HG02623 (cell line): ENCODE results near the gene GRIN1.

ENCODE experiments used
- ATAC-seq: cut with Tn5 transposase; IDR thresholded peaks from one replicate; pipeline ENCODE4 v1.9.1; 2021; ENCODE audit warnings: moderate library complexity; ENCODE audit not compliant: unreplicated experiment

Gene GRIN1

DNA sequence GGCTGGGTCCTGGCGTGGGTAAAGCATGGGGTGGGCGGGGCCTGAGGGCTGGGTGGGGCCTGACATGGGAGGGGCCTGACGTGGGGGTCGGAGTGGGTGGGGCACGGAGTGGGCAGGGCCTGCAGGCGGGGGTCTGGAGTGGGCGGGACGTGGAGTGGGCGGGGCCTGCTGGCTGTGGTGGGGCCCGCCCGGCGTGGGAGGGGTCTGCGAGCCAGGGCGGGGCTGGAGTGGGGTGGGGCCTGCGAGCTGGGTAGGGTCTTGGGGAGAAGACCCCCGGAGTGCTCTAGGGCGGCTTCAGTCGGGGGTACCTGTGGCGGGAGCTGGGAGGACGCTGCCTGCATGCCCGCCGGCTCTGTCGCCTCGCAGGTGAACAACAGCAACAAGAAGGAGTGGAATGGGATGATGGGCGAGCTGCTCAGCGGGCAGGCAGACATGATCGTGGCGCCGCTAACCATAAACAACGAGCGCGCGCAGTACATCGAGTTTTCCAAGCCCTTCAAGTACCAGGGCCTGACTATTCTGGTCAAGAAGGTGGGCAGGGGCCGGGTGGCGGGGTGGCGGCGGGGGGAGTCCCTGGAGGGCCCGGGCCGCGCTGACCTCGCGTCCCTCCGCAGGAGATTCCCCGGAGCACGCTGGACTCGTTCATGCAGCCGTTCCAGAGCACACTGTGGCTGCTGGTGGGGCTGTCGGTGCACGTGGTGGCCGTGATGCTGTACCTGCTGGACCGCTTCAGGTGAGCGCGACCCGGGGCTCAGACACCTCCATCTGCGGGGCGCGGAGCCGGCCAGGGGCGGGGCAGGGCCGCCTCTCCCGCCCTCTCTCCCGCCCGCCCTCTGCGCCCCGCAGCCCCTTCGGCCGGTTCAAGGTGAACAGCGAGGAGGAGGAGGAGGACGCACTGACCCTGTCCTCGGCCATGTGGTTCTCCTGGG lies 22.9 kb downstream of the GRIN1 start:
- no peak for ATAC-seq

DNA sequence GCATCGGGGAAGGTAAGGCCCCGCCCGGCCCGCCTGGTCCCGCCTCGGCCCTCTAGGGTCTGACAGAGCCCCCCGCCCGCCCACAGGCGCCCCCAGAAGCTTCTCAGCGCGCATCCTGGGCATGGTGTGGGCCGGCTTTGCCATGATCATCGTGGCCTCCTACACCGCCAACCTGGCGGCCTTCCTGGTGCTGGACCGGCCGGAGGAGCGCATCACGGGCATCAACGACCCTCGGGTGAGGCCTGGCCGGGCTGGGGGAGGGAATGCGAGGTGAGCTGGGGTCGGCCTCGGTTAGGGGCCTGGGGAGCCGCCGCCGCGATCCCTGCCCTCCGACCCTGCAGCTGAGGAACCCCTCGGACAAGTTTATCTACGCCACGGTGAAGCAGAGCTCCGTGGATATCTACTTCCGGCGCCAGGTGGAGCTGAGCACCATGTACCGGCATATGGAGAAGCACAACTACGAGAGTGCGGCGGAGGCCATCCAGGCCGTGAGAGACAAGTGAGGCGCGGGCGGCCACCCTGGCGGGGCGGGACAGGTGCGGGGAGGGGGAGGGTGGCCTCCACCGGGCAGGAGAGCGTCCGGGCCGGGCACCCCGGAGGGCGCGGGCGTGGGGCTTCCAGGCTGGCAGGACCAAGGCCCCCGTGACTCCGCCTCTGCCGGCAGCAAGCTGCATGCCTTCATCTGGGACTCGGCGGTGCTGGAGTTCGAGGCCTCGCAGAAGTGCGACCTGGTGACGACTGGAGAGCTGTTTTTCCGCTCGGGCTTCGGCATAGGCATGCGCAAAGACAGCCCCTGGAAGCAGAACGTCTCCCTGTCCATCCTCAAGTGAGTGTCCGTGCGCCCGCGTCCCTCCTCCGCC lies 23.8 kb downstream of the GRIN1 start:
- ATAC-seq = no peak

DNA sequence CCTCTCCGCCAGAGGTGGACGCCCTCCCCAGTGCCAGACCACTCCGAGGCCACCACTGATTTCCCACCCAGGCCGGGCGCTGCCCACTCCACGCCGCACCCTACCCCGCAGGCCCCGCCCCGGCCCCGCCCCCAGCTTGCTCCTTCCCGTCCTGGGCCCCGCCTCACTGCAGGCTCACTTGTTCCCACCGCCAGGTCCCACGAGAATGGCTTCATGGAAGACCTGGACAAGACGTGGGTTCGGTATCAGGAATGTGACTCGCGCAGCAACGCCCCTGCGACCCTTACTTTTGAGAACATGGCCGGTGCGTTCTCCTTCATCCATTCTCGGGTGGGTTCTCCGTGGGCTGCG lies 24.4 kb downstream of the GRIN1 start:
- ATAC-seq = no peak

DNA sequence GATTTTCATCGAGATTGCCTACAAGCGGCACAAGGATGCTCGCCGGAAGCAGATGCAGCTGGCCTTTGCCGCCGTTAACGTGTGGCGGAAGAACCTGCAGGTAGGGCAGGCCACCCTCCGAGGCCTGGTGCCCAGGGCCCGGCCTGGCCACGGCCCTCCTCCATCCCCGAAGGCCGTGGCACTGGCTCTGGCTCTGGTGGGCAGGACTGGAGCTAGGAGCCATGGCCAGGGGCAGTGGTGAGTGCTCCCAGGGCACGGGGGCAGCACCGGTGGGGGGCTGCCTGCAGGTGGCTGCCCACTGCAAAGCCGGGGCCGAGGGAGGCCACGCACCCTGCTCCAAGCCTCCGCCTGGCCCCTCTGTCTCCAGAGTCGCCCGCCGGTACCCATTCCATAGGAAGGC lies 24.9 kb downstream of the GRIN1 start:
- no peak for ATAC-seq

DNA sequence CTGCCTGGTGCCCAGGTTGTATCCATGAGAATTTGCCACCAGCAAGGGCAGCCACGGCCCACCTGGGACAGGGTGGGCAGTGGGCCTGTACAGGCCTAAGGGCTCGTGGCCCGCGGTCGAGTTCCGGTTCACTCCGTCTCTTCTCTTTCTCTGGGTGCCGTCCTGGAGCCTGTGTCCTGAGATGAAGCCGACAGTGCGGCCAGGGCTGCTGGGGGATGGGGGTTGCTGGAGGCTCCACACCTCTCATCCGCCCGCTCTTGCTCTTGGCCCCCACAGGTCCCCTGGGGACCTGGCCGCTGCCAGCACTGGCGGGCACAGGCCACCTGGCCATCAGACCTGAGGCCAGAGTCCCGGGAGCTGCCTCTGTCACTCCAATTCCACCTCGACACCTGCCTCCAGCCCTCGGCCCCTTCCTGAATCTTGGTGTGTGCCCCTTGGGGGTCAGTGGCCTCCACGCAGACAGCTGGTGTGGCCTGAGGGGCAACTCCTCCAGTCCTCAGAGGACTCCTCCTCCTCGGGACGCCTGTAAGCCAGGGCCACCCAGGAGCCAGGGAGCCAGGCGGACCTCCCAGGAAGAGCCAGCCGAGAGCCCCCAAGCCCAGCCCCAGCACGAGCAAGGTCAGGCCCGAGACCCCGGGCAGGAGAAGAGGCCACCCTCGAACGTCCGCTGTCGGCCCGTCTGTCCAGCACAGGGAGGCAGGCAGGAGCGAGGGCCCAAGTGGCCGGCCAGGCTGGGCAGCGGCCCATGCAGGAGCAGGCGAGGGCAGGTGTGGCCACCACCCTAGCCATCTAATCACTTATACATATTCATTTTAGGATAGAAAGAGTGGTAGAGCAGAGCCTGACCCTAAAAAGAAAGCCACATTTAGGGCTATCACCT lies 25.7 kb downstream of the GRIN1 start:
- no peak for ATAC-seq

DNA sequence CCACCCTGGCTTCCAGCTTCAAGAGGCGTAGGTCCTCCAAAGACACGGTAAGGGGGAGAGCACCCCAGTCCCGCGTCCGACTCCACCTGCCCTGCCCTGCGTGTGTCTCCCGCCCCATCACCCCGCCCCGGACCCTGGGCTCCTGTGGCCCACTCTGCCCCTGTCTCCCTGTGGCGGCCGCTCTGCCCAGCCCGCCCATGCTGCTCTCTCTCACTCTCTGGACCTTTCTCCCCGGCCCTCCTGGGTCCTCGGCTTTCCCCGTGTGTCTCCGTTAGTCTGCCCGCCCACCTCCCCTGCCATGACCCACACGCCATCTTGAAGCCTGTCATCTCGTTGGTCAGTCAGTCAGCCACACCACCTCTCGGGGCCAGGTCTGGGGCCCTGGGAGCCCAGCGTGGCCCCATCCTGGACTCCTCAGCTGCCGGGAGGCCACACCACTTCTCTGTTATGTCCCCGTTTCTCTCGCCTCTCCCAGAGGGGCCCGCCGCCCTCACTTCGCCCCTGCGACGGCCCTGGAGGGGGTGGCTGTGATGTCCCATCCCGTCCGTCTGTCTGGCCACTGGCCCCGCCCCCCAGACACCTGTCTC lies 26.4 kb downstream of the GRIN1 start:
- no peak for ATAC-seq

DNA sequence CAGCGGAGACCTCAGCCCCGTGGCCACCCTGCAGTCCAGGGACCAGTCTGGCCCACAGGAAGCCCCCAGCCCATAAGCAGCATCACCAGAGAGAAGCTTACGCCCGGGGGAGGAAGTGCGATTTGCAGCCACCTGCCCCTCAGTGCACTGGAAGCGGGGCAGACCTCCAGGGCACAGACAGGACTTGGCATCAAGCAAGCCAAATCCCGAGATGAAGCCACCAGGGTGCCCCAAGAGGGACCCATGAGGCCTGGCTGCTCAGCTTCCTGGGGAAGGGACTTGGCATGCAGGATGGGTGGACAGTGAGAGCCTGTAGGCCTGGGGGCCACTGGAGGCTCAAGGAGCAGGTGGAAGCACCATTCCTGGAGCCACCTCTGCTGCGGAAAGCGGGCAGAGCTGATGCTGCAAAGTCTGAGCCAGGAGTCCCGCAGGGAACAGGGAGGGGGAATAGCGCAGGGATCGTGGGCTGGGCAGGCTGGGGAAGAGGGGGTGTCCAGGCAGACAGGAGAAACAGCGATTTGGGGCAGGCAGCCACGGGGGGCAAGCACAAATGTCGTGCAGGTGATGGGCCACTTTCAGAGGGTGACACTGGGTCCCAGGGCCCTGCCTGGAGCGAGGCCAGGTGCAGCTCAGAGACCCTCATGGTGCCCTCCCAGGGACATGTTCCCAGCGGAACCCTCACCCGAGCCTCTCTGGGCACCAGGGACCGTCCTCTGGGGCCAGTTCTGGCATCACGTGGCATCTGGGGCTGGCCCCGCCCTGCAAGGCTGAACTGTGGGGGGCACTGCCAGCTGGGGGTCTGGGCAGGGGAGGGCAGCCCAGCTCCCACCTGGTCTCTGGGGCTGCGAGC lies 27.7 kb downstream of the GRIN1 start:
- ATAC-seq = no peak

DNA sequence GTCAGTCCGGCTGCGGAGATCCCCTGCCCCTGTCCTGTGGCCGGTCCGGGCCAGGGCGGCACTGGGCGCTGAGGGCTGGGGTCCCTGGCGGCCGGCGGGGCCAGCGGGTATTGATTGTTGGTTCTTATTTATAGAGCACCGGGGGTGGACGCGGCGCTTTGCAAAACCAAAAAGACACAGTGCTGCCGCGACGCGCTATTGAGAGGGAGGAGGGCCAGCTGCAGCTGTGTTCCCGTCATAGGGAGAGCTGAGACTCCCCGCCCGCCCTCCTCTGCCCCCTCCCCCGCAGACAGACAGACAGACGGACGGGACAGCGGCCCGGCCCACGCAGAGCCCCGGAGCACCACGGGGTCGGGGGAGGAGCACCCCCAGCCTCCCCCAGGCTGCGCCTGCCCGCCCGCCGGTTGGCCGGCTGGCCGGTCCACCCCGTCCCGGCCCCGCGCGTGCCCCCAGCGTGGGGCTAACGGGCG lies 28.4 kb downstream of the GRIN1 start:
- ATAC-seq = no peak

DNA sequence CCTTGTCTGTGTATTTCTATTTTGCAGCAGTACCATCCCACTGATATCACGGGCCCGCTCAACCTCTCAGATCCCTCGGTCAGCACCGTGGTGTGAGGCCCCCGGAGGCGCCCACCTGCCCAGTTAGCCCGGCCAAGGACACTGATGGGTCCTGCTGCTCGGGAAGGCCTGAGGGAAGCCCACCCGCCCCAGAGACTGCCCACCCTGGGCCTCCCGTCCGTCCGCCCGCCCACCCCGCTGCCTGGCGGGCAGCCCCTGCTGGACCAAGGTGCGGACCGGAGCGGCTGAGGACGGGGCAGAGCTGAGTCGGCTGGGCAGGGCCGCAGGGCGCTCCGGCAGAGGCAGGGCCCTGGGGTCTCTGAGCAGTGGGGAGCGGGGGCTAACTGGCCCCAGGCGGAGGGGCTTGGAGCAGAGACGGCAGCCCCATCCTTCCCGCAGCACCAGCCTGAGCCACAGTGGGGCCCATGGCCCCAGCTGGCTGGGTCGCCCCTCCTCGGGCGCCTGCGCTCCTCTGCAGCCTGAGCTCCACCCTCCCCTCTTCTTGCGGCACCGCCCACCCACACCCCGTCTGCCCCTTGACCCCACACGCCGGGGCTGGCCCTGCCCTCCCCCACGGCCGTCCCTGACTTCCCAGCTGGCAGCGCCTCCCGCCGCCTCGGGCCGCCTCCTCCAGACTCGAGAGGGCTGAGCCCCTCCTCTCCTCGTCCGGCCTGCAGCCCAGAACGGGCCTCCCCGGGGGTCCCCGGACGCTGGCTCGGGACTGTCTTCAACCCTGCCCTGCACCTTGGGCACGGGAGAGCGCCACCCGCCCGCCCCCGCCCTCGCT lies 29.0 kb downstream of the GRIN1 start:
- no peak for ATAC-seq

DNA sequence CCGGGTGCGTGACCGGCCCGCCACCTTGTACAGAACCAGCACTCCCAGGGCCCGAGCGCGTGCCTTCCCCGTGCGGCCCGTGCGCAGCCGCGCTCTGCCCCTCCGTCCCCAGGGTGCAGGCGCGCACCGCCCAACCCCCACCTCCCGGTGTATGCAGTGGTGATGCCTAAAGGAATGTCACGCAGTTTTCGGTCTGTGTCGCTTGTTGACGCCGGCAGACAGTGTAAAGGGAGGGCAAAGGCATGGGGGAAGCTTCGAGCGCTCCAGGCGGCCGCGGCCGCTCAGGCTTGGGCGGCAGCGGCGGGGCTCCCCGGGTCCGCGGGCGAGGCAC lies 29.6 kb downstream of the GRIN1 start:
- ATAC-seq = no peak

DNA sequence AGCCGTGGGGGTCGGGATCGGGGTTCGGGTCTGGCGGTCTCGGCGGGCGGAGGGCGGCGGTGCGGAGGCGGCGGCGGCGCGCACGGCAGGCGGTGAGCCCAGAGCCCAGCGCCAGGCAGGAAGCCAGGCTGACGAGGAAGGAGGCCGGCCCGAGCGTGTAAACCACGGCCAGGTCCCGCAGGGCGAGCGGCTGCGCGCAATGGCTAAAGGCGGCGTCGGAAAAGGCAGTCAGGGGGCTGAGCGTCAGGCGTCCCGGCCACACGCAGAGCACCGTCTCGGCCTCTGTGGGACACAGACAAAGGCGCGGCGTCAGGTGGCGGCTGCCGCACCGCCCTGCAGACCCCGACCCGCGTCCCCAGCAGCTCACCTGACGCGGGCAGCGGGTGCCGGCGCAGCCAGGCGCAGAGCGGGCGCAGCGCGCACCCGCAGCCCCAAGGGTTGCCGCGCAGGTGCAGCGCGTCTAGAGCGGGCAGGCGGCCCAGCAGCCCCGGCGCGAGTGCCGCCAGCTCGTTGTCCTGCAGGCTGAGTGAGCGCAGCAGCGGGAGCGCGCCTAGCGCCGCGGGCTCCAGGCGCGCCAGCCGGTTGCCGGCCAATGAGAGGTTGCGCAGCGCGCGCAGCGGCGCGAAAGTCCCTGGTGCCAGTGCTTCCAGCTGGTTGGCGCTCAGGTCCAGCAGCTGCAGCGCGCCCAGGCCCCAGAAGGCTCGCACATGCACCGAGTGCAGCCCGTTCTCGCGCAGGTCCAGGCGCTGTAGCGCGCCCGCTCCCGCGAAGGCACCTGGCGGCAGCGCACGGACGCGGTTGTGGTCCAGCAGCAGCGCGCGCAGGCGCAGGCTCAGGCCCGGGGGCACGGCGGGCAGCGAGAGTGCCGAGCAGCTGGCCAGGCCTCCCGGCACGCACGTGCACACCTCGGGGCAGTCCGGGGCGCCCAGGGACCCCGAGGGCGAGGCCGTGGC lies 30.2 kb downstream of the GRIN1 start:
- no peak for ATAC-seq

DNA sequence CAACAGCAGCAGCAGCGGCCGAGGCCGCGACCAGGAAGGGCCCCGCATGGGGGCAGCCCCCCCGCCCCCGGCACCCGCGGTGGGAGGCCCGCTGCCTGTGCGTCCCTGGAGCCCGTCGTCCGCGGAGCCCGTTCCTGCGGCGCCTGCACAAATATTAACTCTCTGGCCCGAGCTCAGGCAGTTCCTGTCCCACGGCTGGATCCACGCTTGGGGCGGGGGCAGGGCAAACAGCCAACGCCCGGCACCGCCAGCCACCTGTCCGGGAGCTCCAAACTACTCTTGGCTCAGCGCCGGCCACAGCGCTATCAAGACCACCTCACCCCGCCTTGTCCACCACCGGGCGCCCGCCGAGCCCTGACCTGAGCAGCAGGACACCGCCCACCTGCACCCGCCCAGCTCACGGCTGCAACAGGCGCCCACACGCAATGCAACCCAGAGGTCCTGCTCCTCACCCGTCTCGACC lies 31.0 kb downstream of the GRIN1 start, which contains the start of gene LRRC26:
LRRC26 (minus strand) TSS at position 156 of the 463 bp plus-strand sequence; CDS start at position 48, 108 bp downstream.
- ATAC-seq = no peak

DNA sequence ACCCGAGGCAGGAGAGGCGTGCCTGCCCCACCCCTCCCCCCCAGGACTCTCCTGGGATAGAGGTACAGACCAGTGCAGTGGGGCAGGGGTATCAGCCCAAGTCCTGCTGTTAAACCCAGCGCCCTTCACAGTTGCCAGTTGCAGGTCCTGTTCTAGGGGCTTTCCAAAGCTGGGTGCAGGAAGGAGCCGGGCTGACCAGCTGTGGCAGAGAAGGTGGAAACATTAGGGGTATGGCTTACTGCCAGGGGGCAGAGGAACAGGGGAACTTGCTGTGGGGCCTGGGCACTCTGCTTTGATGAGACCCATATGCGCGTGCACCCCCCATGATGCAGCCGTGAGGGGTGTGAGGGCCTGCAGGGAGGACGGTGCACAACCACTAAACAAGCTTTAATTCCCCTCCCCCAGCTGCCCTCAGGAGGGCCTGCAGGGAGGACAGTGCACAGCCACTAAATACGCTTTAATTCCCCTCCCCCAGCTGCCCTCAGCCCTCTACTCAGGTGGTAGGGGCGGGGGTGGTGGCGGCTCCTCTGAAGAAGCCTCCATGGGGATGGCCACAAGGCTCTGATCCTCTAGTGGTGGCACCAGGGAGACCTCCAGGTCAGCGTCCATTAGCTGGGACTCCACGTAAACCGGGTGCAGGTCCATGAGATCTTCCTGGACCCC lies 31.7 kb downstream of the GRIN1 start:
- no peak for ATAC-seq

DNA sequence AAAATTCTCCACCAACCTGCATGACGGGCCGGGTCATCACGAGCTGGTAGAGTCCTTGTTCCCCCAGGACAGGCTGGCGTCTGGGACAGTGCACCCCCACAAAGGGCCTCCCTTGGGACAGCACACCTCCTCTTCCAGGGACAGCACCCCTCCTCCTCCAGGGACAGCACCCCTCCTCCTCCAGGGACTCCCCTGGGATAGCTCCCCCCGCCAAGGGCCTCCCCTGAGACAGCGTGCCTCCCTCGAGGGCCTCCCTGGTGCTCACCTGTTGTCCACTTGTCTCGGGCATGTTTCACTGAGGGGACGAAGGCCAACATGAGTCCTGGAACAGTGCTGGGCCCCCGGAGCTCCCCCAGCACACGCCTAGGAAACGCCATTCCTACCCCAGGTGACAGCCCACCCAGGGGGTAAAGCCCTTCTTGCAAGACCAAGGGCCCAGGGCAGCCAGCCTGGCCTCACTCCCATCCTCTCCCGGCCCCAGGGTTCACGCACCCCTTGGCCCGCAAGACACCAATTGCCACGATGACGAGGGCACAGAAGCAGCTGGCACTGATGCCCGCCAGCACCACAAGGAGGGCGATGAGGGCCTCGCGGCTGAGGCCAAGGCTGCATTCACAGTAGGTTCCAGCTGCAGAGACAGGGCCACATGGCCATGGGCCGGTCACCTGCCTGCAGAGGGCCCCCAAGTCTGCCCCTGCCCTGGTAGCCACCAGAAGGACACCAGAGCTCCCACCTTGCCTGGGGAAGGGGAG lies 32.4 kb downstream of the GRIN1 start:
- ATAC-seq = no peak

DNA sequence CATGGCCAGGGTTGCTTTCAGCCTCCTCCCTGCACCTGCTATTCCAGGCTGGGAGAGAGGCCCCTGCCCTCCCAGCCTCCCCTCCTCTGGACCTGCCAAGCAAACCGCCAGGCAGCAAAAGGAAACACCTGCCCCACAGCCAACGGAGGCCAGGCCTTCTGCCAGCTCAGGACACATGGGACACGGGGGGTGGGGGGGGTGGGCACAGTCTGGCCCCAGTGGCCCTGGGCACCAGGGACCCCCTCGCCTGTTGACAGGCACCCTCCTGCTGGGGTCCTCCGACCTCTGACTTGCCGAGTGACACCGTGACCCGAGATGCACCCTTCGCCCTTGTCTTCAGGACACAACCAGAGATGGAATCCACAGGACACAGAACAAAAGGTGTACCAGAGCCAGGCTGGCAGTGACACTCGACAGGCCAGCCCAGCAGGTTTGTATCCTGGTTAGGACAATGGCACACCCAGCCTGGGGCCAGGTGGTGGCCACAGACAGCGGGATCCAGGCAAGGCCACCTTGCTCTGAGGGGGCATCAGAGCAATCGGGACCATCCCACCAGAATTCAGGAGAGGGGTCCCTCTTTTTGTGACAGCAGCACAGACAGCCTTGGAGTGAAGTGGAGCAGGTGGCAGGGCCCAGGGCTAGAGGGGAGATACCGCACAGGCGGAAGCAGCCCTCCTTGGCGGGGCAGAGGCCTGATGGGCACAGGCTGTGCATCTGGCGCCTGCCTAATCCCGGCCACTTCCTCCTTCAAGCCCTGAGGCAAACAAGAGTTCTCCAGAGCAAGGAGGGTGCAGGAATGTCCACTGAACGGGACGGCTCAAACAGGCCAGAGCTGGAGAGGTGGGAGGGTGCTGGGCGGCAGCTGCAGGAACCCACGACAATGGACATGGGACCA lies 34.2 kb downstream of the GRIN1 start:
- no peak for ATAC-seq
